SK-N-MC (cell line): ENCODE measurements around the gene TTBK1.

Experiments
- EZH2 ChIP-seq: fragments of 200-600 bp; sonication (generic); IDR thresholded peaks from one replicate; pipeline ENCODE4 v1.6.1; 2017; ENCODE audit warnings: antibody characterized with exemption
- FOXP2 ChIP-seq: optimal IDR thresholded peaks from 2 replicates; pipeline ENCODE3; 2011; ENCODE audit warnings: mild to moderate bottlenecking, moderate library complexity; ENCODE audit not compliant: insufficient read depth; ENCODE audit errors: extremely low read length, control extremely low read depth
- POLR2AphosphoS5 ChIP-seq: IDR thresholded peaks from 2 replicates; pipeline ENCODE4 v1.6.1; 2012; ENCODE audit warnings: mild to moderate bottlenecking, low read depth, low read length, borderline replicate concordance

DNA sequence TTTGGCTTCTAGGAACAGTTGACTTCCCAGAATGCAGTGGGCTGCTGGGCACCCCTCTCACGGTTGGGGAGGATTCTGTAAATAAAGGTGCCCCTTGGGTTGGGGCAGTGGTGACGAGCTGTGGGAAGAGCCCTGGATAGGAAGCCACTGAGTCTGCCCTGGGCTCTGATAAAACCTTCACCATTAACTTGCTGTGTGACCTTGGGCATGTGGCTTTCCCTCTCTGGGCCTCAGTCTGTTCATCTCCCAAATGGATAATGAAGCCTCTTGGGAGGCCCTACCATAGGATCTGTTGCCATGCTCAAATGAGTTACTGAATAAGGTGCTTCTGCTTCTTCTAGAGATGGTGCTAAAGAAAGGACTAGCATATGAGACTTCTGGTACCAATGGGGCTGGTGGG is 61.6 kb downstream of the TTBK1 start:
- TF ChIP-seq FOXP2 (no peak), EZH2 (no peak), POLR2AphosphoS5 (no peak)
